GM21717 (cell line): ENCODE measurements around the gene CXCR6.

ENCODE experiments used
- ATAC-seq: cut with Tn5 transposase; IDR thresholded peaks from one replicate; pipeline ENCODE4 v1.9.1; 2021; ENCODE audit warnings: mild to moderate bottlenecking, moderate library complexity; ENCODE audit not compliant: unreplicated experiment

Gene CXCR6

DNA sequence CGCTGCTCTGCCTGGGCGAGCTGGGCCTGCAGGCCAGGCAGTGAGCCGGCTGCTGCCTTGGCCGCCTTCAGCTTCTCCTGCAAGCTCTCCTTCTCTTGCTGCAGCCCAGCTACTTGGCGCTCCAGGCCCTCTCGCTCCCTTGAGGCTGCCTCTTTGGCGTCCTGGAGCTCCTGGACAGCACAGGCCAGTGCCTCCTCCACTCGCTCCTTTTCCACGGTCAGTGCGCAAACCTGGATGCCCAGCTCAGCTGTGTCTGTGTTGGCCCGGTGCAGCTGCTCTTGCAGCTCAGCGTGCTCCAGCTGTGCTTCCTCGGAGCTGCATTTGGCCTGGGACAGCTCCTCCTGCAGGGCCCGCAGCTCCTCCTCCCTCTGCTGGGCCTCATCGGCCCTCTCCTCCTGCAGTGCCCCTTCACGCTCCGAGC, 23.1 kb downstream of the CXCR6 start:
- no peak for ATAC-seq

DNA sequence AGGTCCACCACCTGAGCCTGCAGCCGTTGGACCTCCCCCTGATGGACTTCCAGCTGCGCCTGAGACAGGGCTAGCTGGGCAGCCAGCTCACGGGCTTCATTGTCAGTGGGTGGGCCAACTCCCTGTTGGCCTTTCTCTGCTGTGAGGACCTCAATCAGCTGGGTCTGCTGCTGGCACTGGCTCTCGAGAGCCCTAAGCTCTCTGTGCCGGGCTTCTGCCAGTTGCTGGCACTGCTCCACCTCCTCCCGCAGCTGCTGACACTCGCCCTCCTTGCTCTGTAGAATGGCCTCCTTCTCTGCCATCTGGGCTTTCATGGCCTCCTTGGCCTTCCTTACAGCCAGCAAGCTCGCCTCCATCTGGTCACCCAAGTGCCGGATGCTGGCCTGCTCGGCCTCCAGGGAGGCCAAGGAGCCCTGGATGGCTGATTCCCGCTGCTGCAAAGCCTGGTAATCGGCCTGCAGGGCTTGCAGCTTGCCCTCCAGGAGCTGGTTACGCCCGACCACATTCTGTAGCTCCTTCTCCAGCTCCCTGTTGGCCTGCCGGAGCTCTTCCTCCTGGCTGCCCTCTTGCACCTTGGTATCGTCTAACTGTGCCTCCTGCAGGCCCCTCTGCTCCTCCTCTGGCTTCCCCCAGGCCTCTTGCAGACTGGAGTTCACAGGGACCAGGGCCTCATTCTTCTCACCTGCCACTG, 23.8 kb downstream of the CXCR6 start:
- no peak for ATAC-seq

DNA sequence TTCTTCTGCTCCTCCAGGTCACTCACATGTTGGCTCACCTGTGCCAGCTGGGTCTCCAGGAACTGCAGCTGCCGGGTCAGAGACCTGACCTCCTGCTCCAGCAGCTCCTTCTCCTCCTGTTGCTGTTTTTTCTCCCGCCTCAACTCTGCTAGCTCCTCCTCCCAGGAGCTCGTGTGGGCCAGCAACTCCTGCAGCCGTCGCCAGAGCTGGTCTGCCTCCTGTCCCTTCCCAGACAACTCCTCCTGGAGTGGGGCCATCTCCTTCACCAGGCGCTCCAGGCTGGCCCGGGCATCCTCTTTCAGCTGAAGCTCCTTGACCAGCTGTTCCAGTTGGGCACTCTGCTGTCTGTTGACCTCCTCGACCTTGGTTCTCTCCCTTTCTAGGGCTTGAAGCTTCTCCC, 24.5 kb downstream of the CXCR6 start:
- no peak for ATAC-seq

GRCh38 chr3:45968149-45968548, 24.9 kb downstream of the CXCR6 start:
- ATAC-seq: no peak

GRCh38 chr3:45968706-45969105, 25.4 kb downstream of the CXCR6 start:
- no peak for ATAC-seq

DNA sequence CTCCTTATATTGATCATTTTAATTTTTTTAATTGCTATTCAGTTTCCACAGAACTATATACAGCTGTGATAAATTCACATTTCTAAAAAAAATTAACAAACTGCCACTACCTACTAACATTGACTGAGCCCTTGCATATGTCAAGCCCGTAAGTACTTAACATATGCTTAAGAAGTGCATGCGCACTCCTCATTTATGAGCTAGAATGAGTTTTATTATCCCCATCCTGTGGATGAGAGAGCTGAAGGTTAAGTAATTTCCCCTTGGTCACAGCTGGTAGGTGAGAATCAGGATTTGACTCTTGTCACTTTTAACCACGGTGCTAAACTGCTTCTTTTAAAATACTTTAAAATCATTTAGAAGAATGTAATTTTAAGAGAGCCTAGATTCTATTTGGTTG, 25.9 kb downstream of the CXCR6 start:
- no peak for ATAC-seq

GRCh38 chr3:45969953-45970352, 26.7 kb downstream of the CXCR6 start:
- no peak for ATAC-seq

- ATAC-seq: peak; percentile 63
These were observed 29.5 kb downstream of the CXCR6 start for GRCh38 chr3:45972534-45973402.

GRCh38 chr3:45974686-45975085, 31.4 kb downstream of the CXCR6 start:
- no peak for ATAC-seq

DNA sequence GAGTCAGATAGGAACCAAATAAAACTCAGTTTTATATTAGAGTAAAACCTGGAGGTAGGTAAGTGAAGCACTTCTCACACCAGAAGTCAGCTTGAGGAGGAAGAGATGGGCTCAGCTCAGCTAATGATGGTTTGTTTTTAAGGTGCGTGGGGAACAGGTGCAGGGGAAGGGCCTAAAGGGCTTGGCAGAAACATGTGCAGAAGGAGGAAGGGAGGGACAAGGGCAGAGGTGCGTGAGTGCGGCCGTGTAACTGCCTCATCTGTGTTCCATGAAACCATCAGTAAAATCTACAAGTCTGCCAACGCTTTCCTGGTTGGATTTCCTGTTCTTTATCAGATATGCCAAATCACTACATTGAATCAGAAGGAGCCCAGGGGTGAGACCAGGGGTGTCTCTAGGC, 32.4 kb downstream of the CXCR6 start:
- no peak for ATAC-seq

DNA sequence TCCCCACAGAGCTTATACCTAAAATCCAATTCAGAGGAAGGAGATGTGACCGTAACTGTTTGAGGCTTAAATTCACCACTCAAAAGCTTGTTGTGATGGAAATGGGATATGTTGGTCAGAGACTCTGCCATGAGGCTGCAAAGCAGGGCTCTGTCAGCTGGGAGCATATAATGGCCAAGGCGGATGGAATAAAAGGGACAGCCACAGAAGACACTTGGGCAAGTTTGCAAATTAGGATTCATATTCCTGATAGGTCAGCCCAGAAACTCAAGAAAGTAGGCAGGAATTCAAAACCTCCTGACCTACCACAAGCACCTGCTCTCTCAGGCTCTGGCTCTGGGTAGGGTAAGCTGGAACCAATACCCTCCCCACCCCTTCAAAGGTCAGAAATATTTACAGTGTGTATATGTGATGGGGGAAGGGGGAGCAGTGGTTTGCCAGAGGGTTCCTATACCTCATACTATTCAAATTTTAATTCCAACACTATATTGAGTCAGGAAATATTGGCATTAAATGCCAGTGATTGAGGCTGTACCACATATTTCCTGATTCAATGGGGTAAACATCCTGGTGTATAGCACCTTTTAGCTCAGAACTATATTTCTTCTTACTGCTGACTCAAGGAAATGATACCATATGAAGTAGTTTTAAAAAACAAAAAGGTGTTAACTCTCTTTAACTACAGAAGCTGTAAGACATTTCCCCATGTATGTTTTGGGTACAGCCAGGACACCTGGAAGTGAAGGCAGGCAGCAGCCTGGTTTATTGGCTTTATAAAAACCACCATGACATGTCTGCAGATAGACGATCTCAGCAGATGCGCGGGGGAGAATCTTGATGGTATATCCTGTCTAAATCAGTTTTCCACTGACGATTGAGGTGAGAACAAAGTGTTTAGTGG, 33.2 kb downstream of the CXCR6 start:
- no peak for ATAC-seq

DNA sequence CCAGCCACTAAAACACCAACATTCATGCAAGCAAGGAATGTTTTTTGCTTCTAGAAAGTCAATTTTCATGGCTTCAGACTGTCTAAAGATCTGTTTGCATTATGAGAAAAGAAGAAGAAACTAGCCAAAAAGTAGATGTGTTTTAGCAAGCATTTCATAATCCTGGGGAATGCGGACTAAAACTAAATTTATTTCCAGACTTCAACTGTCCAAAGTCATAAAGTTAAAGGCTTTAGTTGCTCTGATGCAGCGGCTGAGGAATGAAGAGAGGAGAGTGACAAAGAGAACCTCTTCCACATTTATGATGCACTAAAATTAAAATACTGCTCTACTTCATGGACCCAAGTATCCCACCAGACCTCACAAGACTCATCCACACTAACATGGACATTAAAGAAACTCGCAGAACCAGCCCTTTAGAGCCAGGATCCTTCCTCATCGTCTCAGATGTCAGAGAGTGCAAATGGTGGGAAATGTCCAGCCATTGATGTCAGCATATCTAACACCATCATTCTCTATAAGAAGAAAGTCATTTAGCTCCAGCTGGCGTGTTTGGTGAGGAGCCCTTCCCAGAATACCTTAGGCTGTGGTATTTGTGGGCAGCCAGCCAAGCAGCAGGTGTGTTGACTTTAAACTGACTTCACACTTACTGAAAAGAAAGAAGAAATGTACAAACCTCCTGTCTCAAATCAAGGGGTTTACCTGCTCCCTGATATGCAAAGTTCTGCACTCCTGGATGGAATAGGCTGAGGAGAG, 34.9 kb downstream of the CXCR6 start:
- ATAC-seq: no peak

GRCh38 chr3:45979378-45979777, 36.1 kb downstream of the CXCR6 start:
- ATAC-seq: no peak

GRCh38 chr3:45980229-45980813, 37.1 kb downstream of the CXCR6 start:
- ATAC-seq: no peak

DNA sequence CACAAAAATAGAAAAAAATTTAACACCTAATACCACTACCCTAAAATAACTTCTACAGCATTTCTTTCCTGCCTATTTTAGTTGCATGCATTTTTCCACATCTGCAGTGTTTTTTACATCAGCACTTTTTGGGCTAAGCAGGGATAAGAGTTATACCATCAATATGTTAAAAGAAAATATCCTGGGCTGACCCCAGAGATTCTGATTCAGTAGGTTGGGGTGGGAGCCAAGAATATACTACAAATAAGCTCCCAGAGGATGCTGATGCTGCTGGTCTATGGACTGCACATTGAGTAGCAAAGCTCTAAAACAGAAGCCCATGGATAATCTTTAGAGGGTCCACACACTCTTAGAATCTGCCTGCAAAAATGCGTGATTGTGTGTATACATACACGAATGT, 37.6 kb downstream of the CXCR6 start:
- no peak for ATAC-seq

DNA sequence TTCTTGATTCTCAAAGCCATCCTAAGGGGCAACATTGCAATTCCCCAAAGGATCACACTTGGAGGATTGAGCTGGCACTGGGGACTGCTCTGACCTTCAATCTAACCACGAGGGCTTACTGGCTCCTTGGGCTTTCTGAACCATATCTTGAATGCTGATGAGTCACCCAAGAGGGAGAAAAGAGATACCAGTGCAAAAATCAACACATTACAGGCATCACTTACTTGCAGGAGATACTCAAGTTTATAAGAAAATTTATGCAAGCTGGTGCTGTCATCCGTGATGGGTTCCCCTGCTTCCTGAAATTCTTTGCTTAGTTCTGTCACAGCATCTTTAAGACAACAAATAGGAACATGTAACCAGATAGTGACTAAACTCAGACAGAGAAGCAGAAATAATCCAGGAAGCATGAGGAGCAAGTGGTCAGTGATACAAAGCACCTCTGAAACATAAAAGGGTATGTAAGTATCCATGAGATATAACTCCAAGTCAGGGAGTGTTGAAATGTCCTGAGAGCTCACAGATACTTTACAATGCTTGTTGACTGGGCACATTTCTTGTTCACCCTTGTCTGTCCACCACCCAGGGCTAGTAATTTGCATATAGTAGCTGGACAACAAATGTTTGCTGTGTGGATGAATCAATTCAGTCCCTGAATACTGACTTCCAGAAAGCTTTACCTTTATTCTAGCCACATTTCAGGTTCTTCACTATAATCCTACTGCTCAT, 38.2 kb downstream of the CXCR6 start:
- ATAC-seq: no peak

GRCh38 chr3:45983770-45984169, 40.5 kb downstream of the CXCR6 start:
- no peak for ATAC-seq

DNA sequence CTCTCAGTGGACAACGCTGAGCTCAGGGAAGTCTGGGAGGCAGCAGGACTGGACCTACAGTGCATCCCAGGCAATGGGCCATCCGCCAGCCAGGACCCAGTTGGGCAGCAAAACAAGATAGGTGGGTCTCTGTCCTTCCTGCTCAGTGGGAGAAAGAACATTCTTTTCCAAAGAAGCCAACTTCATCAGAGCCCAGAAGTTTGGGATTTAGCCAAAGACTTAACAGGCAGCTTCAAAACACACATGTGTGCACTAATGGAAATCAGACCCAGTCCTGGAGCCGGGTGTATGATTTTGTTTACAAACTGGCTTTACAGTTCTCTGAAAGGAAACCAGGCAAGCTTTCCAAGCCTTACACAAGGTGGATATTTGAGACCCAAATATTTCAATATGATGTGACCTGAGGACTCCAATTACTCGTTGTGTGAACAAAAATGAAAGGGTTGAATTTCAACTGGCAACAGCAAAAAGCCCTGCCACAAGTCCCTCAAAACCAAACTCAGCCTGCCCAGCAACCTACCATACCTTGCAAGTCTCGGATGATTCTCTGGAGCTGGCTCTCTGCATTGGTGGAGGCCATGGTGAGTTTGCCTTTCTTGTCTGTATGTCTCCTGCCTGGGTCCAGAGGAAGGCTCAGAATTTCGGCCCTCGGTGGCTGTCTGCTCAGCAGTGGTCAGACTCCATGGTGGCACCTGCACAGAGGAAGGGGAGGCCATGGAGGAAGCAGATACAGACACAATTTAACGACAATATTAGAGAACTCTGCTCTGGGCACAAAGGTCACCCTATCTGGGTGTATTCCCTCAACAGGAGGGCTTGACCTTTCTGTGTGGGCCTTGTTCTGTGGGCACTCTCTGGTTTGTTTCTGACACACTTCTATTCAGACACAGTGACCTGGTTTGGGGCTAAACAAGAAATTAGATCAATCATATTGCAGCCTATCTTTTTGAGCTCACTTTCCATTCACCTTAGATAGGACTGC, 41.4 kb downstream of the CXCR6 start:
- no peak for ATAC-seq
